Subcutaneous adipose tissue (tissue), 4 donors: ENCODE measurements around the gene TP63. TPM values are rescaled to one million over a fixed set of nuclear protein-coding genes. Genes with fewer than 3 reads are reported as not detected.

Source experiments
- total RNA-seq, 4 donors: library from RNA; depleted of rRNA; stranded (reverse); fragments of >200 nt; gene quantifications; one replicate each; pipeline ENCODE4 v1.1.0, GENCODE V29; 2016
- TF ChIP-seq, protein P1 (sequence below): fragments of 450-650 bp; IDR thresholded peaks from one replicate; pipeline ENCODE4 v1.5.1; 2016; ENCODE audit warnings: low read depth, mild to moderate bottlenecking, control low read depth, antibody characterized with exemption, moderate library complexity

Gene TP63
- total RNA-seq, 4 donors from 2014 or later, result 0.17 to 0.44 TPM; not detected in 2

DNA sequence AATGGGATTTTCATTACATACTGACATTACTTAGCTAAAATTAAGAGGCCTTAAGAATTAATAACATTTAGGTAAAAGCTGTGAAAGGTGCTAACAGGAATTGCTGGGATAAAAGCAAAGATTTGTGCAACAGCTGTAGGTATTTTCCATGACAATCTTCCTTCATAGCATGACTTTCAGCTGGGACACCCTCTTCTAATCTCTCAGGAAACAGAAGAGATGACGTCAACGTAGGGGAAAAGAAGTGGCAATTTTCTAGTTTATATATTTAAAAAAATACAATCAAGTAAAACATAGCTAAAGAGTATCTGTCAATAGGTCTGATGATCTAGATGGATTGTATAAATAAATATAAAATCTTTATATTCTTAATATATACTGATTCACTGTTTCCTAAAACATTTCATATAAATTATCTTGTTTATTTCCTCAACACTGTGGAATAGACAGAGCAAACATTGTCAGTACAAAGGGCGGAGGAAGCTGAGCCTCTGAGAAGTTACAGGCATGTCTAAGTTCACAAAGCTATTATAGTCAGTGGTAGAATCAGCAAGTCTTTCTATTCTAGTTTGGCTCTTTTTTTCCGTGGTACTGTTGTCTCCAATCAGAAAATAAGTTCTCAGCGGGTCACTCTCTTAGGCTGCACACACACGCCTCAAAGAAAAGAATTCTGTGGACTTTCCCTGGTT, 272.5 kb downstream of the TP63 start:
- TF ChIP-seq, protein P1, sequence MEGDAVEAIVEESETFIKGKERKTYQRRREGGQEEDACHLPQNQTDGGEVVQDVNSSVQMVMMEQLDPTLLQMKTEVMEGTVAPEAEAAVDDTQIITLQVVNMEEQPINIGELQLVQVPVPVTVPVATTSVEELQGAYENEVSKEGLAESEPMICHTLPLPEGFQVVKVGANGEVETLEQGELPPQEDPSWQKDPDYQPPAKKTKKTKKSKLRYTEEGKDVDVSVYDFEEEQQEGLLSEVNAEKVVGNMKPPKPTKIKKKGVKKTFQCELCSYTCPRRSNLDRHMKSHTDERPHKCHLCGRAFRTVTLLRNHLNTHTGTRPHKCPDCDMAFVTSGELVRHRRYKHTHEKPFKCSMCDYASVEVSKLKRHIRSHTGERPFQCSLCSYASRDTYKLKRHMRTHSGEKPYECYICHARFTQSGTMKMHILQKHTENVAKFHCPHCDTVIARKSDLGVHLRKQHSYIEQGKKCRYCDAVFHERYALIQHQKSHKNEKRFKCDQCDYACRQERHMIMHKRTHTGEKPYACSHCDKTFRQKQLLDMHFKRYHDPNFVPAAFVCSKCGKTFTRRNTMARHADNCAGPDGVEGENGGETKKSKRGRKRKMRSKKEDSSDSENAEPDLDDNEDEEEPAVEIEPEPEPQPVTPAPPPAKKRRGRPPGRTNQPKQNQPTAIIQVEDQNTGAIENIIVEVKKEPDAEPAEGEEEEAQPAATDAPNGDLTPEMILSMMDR, result no peak

DNA sequence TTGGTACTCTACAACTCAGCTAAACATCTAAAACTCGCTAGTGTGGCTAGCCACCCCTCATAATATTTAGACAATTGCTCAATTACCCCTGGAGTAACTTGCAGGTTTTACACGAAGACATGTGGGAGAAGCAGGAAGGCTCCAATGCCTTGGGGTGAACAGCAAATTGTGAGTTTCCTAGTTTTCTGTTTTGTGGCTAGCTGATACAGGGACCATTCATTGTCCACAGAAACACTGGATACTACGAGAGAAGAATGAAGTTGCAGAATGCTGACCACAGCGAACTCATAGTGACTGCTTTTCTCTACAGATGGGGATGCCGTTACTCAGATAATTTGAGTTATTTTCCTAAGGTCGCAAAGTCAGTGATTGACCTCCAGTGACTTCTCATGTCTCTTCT, 276.6 kb downstream of the TP63 start:
- TF ChIP-seq, protein P1, result no peak

DNA sequence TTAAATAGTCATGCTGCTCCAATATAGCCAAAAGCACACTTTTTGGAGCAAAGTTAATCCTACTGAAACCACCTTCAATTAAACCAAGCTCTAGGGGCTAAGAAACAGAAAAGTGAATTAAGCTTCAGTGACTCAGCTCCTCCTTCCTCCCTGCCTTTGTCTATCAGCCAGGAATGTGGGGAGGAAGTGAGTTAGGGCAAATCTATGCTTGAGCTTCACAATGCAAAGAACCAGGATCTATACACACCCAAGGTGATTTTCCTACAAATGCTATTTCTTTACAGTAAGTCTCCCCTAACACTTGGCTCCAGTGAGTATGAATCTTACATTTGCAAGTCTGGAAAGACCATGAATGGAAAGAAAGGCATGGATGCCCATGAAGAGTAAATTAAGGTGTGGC, 277.5 kb downstream of the TP63 start:
- TF ChIP-seq, protein P1, result no peak

DNA sequence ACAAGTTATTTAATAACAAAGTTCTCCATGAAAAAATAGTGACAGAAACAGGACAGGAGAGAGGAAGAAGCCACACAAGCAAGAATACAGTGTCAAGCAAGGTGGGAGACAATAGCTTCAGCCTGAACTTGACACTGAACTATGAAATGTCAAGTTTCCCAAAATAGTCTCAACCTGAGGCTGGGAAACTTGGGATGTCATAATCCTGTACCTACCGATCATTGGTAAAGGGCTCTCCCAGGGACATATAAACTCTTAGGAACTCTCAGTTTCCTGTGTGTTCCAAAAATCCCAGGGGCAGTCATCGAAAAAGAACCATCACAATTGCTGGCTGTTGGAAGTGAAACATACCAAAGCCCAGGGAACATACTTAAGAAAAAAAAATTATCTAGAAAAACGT, 277.9 kb downstream of the TP63 start:
- TF ChIP-seq, protein P1, result no peak

DNA sequence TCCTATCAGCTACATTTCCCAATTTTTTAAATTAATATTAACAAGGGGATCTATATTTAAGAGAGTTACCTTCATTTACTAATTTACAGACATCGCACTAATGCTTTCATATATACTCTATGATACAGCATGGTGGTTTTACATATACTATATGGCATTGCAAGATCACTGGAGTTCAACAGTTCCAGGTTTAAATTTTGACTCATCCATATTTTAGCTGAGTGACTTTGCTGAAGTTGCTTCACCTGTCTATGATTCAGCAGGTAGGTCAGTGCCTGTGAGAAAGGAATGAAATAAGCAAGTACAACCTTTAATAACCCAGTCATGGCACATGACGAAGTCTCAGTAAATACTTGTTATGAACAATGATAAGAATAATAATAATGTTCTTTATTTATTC, 278.4 kb downstream of the TP63 start:
- TF ChIP-seq, protein P1, result no peak

DNA sequence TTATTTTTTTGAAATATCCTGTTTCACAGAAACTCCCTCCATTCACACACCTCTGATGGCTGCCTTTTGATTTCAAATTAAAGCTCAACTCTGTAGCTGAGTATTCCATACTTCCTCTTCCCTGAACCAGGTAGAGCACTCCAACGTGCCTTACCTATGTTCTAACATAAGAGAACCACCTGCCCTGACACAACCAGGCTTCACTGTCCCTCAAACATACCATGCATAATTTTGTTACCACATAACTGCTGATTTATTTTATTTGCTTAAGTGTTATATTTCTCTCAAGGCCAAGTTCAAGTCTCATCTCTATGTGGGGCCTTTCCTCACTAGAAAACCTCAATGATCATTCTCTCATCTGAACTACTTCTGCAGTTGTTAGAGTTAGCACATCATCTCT, 279.8 kb downstream of the TP63 start:
- TF ChIP-seq, protein P1, result no peak

DNA sequence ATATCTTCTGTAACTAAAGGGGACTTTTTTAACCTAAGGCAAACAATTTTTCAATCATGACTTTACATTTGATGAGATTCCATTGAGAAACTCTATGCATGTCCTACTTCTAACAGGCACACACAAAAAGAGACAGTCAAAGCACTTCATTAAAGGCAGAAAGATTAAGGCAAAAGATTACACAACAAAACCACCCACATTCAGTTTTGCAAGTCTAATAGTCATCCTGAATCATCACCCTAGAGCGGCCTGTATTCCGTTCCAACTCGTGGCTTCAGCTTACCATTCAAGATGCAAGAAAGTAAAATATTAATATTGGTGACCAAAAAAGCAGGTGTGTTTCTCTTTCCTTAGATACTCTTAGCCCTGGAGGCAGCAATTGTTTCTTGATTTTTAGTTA, 283.6 kb downstream of the TP63 start:
- TF ChIP-seq, protein P1, result no peak
